Measurements from ENCODE around the gene LRRC71. TPM values are rescaled to one million over a fixed set of nuclear protein-coding genes. Genes with fewer than 3 reads are reported as not detected.
A peak's percentile ranks its signal among the peaks of the same experiment; 100 is the strongest.

The LRRC71 gene
- total and polyA plus RNA-seq, 2 of the 8 experiments (the other 6 are each of a cell fraction or from before 2014, with no cell fraction given) = 0.05 TPM; not detected in 1

GRCh38 chr1:156948708-156949107, 28.3 kb downstream of the LRRC71 start:
- CTCF ChIA-PET (ENCODE audit: partially characterized antibody) = interaction anchor here (0.7 to 5.0 kb wide), 26 partner anchors 8 to 267 kb away, joined by 3 to 31 read pairs (median 4); no protein-coding TSS in a partner anchor
- peaks cover 26 to 71% (median 41%) of the 10 kb centered on the region in 4 experiments for H3K36me3 ChIP-seq (ENCODE audit: control insufficient read depth in 2 of 4, insufficient read depth in 4 of 4, low read length in 3 of 4)

More at GRCh38 chr1:156948708-156949107, 28.3 kb downstream of the LRRC71 start:
- H2AK5ac ChIP-seq (ENCODE audit: low read depth, low read length) = no peak overlapping the region
- H3K4ac ChIP-seq (replicated peaks; ENCODE audit: insufficient read length, low read depth, low read length) = no peak overlapping the region
- no peak overlapping the region for H3K4me3 ChIP-seq (ENCODE audit: extremely low read depth in 1 of 4, insufficient read depth in 2 of 4, low read depth in 3 of 4, low read length in 4 of 4)
- no peak overlapping the region for H3K4me2 ChIP-seq (ENCODE audit: insufficient read depth in 1 of 2, low read depth in 2 of 2, low read length in 2 of 2)
- no peak overlapping the region for H3K27ac ChIP-seq (ENCODE audit: low read depth, low read length)
- TF ChIP-seq RAD21 (IDR thresholded peaks at IDR 0.05 in 1 of 2, conservative IDR thresholded peaks at IDR 0.05 in 1 of 2; ENCODE audit: low read depth in 2 of 2, low read length in 2 of 2) (peak; percentile 19 to 39; a peak in 2 of 4 replicates), ASH2L (IDR thresholded peaks at IDR 0.05; ENCODE audit: low read length) (no peak), BRCA1 (IDR thresholded peaks at IDR 0.05; ENCODE audit: low read depth, low read length) (no peak), CBX5 (IDR thresholded peaks at IDR 0.05; ENCODE audit: low read depth, low read length) (no peak), SRF (IDR thresholded peaks at IDR 0.05; ENCODE audit: low read depth, low read length) (no peak)
- TF ChIP-seq, protein P1, sequence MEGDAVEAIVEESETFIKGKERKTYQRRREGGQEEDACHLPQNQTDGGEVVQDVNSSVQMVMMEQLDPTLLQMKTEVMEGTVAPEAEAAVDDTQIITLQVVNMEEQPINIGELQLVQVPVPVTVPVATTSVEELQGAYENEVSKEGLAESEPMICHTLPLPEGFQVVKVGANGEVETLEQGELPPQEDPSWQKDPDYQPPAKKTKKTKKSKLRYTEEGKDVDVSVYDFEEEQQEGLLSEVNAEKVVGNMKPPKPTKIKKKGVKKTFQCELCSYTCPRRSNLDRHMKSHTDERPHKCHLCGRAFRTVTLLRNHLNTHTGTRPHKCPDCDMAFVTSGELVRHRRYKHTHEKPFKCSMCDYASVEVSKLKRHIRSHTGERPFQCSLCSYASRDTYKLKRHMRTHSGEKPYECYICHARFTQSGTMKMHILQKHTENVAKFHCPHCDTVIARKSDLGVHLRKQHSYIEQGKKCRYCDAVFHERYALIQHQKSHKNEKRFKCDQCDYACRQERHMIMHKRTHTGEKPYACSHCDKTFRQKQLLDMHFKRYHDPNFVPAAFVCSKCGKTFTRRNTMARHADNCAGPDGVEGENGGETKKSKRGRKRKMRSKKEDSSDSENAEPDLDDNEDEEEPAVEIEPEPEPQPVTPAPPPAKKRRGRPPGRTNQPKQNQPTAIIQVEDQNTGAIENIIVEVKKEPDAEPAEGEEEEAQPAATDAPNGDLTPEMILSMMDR (IDR thresholded peaks at IDR 0.05; ENCODE audit: control extremely low read depth in 1 of 3, insufficient read depth in 1 of 3, low read depth in 1 of 3, low read length in 3 of 3) = peak; percentile 34 to 81 (median 80); a peak in 3 of 4 replicates
- H4K8ac ChIP-seq (ENCODE audit: extremely low read depth, insufficient read depth, low read length) = no peak overlapping the region
- peaks cover 2% of the 10 kb centered on the region for H3K79me1 ChIP-seq (ENCODE audit: low read depth, low read length)
- no peak overlapping the region for H3K56ac ChIP-seq (replicated peaks; ENCODE audit: insufficient read length, low read depth, low read length)
- H3K79me2 ChIP-seq (ENCODE audit: control insufficient read depth in 1 of 2, insufficient read depth in 2 of 2, low read length in 2 of 2) = no peaks in the 10 kb centered on the region
- no peak overlapping the region for H2BK120ac ChIP-seq (replicated peaks; ENCODE audit: low read depth, low read length)
- H3K23ac ChIP-seq (ENCODE audit: insufficient read length) = no peak overlapping the region
- H4K91ac ChIP-seq (replicated peaks; ENCODE audit: insufficient read length, low read length) = no peak overlapping the region
- no peak overlapping the region for H3K14ac ChIP-seq (ENCODE audit: insufficient read length)
- H3K9me3 ChIP-seq (ENCODE audit: insufficient read depth in 2 of 2, low read depth in 1 of 2, low read length in 1 of 2) = no peaks in the 10 kb centered on the region
- H2BK15ac ChIP-seq (ENCODE audit: low read length) = no peak overlapping the region
- no peak overlapping the region for H4K5ac ChIP-seq (ENCODE audit: insufficient read length, low read depth, low read length)
- POLR2A ChIA-PET (ENCODE audit: partially characterized antibody) = interaction anchor here (1.7 kb wide), 1 partner anchor 26 kb away, joined by 3 read pairs; no protein-coding TSS in a partner anchor
- H3K23me2 ChIP-seq (ENCODE audit: low read depth, low read length) = no peaks in the 10 kb centered on the region
- no peaks in the 10 kb centered on the region for H3K27me3 ChIP-seq (replicated peaks in 1 of 4; ENCODE audit: control insufficient read depth in 3 of 4, extremely low read depth in 1 of 4, insufficient read depth in 3 of 4, low read length in 3 of 4)
- H2BK20ac ChIP-seq (ENCODE audit: low read length) = no peak overlapping the region
- DNase-seq (ENCODE audit: low read depth in 1 of 2, low spot score in 2 of 2) (no peak), FAIRE-seq (peak; percentile 48)
- H3K4me1 ChIP-seq (replicated peaks in 1 of 4; ENCODE audit: control insufficient read depth in 3 of 4, insufficient read depth in 4 of 4, low read length in 3 of 4) = no peaks in the 10 kb centered on the region
- H2BK5ac ChIP-seq (ENCODE audit: low read depth, low read length) = no peak overlapping the region
- no peak overlapping the region for H3K9ac ChIP-seq (replicated peaks in 1 of 4; ENCODE audit: extremely low read depth in 1 of 4, low read depth in 3 of 4, low read length in 3 of 4)
- H2BK12ac ChIP-seq (ENCODE audit: low read depth, low read length) = no peak overlapping the region
- no peak overlapping the region for H2AFZ ChIP-seq (ENCODE audit: low read length)
- no peak overlapping the region for H3K18ac ChIP-seq (ENCODE audit: extremely low read depth, low read length)
- WGBS, 2 experiments (ENCODE audit: extremely low coverage in 1 of 2, insufficient coverage in 1 of 2, insufficient read length in 1 of 2, insufficient replicate concordance in 2 of 2, low coverage in 1 of 2, low lambda C conversion rate in 2 of 2, missing lambda C conversion rate in 1 of 2) = 80% methylated on average over 4 of the region's 4 CpGs; no CpG with 5 or more reads in 1 of the 2 experiments
- peaks cover 8% of the 10 kb centered on the region in 2 experiments for H4K20me1 ChIP-seq (replicated peaks in 1 of 2; ENCODE audit: control insufficient read depth in 1 of 2, insufficient read depth in 2 of 2, low read length in 2 of 2)
